GM21528 (cell line): ENCODE measurements around the gene SLC22A23.

Source experiments
- ATAC-seq: cut with Tn5 transposase; IDR thresholded peaks from one replicate; pipeline ENCODE4 v1.9.1; 2021; ENCODE audit warnings: mild to moderate bottlenecking, moderate library complexity; ENCODE audit not compliant: unreplicated experiment, low FRiP score

Gene SLC22A23

GRCh38 chr6:3480009-3480408 lies 23.2 kb upstream of the SLC22A23 start:
- ATAC-seq, result no peak

GRCh38 chr6:3473773-3474172 lies 16.9 kb upstream of the SLC22A23 start:
- no peak for ATAC-seq

- ATAC-seq, result no peak
Measured at GRCh38 chr6:3471711-3472110, 14.9 kb upstream of the SLC22A23 start.

- ATAC-seq, result no peak
Measured at GRCh38 chr6:3471286-3471685, 14.4 kb upstream of the SLC22A23 start.

GRCh38 chr6:3468585-3468984 lies 11.7 kb upstream of the SLC22A23 start:
- no peak for ATAC-seq

GRCh38 chr6:3467996-3468395 lies 11.1 kb upstream of the SLC22A23 start:
- ATAC-seq, result no peak

- ATAC-seq, result no peak
Measured at GRCh38 chr6:3466488-3467219, 9.8 kb upstream of the SLC22A23 start.

GRCh38 chr6:3460253-3460652 lies 3.4 kb upstream of the SLC22A23 start:
- ATAC-seq, result no peak

GRCh38 chr6:3458706-3459421 lies 2.0 kb upstream of the SLC22A23 start:
- no peak for ATAC-seq

- no peak for ATAC-seq
Measured at GRCh38 chr6:3457710-3458602, 1.1 kb upstream of the SLC22A23 start.

- no peak for ATAC-seq
Measured at GRCh38 chr6:3456395-3456897, 404 bp downstream of the SLC22A23 start.

- no peak for ATAC-seq
Measured at GRCh38 chr6:3455569-3456394, 1.1 kb downstream of the SLC22A23 start.

- ATAC-seq, result no peak
Measured at GRCh38 chr6:3455147-3455568, 1.7 kb downstream of the SLC22A23 start.

- no peak for ATAC-seq
Measured at GRCh38 chr6:3454273-3455010, 2.4 kb downstream of the SLC22A23 start.

GRCh38 chr6:3453413-3454272 lies 3.2 kb downstream of the SLC22A23 start:
- ATAC-seq, result no peak

- no peak for ATAC-seq
Measured at GRCh38 chr6:3451498-3451897, 5.4 kb downstream of the SLC22A23 start.

- ATAC-seq, result no peak
Measured at GRCh38 chr6:3450888-3451287, 6.0 kb downstream of the SLC22A23 start.

- ATAC-seq, result no peak
Measured at GRCh38 chr6:3449750-3450305, 7.0 kb downstream of the SLC22A23 start.
